HG02943 (cell line): ENCODE results near the gene RELN.

ENCODE experiments used
- ATAC-seq: cut with Tn5 transposase; IDR thresholded peaks from one replicate; pipeline ENCODE4 v1.9.1; 2021; ENCODE audit warnings: mild to moderate bottlenecking, low read depth, moderate library complexity; ENCODE audit not compliant: unreplicated experiment

The RELN gene

DNA sequence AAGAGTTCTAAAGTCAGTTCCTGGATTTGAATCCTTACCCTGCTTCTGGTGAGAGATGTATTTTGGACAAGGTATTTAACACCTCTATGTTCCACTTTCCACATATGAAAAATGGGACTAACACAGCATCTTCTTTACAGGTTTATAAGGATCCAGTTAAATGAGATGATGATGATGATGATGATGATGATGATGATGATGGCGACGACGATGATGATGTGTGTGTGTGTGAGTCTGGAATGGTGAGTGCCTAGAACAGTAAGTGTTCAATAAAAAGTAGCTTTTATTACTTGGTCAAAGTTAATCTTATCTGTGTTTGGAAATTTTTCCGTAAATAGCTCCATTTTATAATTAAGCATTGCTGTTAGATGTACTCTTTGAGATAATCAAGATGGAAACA lies 295.2 kb downstream of the RELN start:
- ATAC-seq: no peak

DNA sequence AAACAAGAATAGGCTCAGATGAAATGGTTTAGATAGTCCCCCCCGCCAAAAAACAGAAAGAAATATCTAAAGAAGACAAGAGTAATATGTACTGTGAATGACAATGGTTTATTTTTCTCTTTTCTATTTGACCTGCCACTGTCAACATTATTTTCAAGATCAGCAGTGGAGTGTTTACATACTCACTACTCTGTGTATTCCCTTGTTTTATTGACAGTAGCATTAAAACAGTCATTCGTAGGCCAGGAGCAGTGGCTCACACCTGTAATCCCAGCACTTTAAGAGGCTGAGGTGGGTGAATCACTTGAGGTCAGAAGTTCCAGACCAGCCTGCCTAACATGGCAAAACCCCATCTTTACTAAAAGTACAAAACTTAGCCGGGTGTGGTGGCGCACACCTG lies 298.2 kb downstream of the RELN start:
- ATAC-seq: no peak

DNA sequence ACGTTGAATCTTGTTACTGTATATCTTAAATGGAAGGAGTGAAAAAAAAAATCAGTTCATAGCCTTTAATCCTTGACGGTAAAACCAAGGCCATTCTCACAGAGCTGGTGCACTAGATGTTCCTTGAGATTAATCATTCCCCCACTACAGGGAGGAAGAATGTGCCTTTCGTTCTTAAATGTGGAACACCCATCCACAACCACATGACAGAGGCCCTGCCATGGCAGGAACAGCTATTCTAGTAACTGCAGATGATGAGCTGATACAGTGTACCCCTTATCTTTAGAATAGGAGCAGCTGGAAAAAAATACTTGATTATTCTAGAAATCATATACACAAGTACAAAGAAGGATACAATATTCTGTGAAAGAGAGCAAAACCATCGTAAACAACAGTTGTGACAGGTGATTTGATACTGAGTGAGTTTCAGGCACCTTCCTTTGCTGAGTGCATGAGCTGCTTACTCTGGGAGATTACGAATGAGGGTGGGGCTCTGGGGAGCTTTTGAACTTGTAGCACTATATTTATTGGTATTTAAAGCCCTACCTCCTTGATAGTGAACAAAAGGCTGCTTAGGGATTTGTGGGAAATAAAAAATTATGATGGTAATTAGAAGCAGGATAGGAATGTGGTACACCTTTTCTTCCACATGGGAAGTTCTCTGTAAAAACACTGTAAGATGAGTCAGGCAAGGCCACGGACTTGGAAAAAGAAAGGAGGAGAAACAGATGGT lies 299.1 kb downstream of the RELN start:
- ATAC-seq: no peak

DNA sequence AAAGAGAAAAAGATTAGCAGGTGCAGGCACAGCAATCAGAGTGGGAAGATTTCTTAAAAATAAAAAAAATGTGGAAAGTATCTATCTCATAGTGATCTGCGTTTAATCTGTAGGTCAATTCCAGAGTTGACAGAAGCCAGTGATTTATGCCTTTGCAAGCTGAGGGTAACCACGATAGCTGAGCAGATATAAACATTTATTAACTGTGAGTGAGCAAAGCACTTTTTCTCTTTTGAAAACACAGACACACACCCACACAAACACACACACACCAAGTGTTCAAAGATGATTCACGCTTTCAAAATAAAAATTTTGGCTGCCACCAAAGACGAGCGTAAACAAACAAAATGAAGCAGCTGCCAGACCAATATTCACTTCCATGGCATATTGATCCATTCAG lies 300.2 kb downstream of the RELN start:
- ATAC-seq: no peak

GRCh38 chr7:103687951-103688350 lies 301.5 kb downstream of the RELN start:
- ATAC-seq: no peak

DNA sequence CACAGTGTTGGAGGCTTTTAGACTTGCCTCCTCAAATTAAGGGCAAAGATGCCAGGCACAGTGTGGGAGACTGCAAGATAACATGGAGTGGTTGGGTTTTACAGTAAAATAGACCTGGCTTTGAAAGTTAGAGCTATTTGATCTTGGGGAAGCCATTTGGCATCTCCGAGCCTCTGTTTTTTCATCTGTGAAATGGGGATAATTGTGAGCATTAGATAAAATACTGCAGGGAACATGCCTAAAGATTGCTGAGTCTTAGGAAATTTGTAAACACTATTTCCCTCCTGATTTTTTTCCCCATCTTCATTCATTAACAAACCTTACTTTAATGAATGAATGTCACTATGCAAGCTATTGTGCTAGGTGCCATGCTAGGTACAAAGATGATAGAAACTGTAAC lies 302.2 kb downstream of the RELN start:
- no peak for ATAC-seq

DNA sequence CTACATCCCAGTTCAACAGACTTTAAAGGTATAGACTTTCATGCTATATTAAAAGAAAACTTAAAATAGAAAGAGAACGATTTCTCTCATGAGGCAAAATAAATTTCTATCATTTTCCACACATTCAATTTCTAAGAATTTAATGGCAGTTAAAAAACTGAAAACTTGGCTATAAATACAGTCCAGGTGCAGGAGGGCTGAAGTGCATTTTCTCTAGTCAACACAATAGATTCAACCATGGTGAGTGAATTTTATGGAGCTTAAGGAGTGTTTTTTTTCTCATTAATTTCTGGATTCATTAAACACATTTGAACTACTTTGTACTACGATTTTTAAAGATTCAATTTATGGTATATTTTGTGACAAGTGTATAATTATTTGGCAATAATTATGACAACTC lies 302.7 kb downstream of the RELN start:
- ATAC-seq: no peak

DNA sequence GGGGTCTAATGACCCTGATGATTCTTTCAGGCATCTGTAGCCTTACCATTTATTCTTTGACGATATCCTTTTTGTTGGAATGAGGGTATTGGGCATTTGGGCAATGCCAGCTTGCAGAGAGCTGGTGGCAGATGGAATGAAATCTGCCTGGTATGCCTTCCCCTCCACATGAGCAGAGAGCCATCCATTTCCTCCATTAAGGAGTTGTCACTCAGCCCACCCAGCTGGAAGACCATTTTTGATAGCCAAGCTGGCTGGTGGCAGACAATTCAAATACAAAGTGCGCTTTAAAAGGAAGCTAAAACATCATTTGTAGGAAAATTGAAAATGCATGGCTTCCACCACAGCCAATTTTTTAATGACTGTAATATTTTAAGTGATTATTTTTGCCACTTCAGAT lies 303.4 kb downstream of the RELN start:
- no peak for ATAC-seq

DNA sequence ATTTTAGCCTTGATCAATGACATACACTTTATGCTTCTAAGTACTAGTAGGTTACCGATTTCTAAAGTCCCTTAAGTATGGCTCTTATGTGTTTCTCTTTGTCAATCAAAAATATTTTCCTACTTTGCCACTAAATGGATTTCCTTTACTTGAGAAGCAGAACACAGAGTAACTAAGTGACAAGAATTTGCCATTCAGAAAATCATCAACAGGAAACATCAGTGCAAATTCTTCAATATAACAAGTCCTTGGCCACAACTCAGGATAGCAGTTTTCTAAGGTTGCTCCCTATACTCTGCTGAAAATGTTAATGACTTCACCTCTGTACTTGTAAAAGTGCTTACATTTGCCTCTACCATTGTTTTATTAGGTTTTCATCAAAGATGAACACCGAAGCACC lies 303.8 kb downstream of the RELN start:
- no peak for ATAC-seq

- ATAC-seq: no peak
These were observed 306.1 kb downstream of the RELN start for GRCh38 chr7:103683348-103683747.

GRCh38 chr7:103680161-103681144 lies 309.0 kb downstream of the RELN start:
- no peak for ATAC-seq

DNA sequence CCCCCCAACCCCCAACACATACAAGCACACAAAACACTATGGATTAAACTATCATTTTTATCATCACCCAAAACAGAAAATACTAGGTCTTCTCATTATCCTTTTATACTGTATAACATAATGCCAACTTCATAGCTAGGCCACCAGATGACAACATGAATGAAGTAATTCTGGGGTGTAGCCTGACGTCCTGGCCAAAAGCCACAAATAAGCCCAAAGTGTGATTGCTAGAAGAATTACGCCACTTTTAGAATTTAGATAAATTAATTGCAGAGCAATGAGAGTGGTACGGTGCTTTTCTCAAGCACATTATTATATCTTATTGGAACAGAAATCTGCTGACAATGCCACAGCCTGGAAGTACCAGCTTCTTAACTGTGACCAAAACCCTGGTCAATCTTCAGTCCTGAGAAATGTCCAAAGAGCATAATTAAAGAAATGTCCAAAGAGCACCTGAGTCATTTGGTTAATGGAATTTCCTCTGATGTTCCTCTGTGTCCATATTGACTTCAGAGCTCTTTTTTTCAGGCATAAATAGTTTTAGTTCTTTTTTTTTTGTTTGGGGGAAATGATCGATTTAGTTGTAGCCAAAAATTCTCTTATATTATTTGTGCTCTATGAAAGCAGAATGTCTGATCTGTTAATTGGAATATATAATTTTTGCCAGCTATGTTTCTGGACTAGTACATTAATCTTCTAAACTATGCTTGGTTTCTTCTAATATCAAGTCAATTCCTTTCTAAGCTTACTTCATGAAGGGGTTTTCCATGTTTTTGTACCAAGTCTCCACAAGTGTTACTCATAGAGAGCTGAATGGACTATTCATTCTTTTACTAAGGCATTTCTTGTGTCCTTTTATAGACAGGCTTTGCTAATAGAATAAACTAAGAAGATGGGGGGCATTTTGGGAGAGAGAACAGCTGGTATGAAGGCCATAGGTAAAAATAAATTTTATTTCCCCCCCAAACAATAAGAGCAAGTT lies 310.0 kb downstream of the RELN start:
- ATAC-seq: no peak

GRCh38 chr7:103668279-103668941 lies 321.0 kb downstream of the RELN start:
- no peak for ATAC-seq

DNA sequence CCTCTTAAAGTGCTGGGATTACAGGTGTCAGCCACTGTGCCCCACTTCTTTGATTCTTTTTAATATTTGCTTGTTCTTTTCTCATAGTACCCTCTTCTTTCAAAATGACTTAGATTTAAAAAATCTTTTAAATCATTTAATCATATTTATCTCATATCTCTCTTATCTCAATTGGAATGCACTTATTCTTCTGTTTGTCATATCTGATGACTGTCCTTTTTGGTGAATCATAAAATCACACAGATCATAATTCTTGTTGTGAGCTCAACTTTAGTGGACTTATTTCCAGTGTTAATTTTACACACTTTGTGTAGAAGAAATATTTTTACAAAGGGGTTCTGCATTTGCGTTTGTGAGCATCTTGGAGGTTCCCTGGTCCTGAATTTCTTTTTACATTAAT lies 323.1 kb downstream of the RELN start:
- ATAC-seq: no peak

GRCh38 chr7:103664577-103664976 lies 324.9 kb downstream of the RELN start:
- no peak for ATAC-seq

- no peak for ATAC-seq
These were observed 328.7 kb downstream of the RELN start for GRCh38 chr7:103660455-103661371.

- ATAC-seq: no peak
These were observed 331.1 kb downstream of the RELN start for GRCh38 chr7:103658055-103659005.

GRCh38 chr7:103657474-103657894 lies 332.0 kb downstream of the RELN start:
- no peak for ATAC-seq
